ENCODE results near the gene NAXE. TPM values are rescaled to one million over a fixed set of nuclear protein-coding genes. Genes with fewer than 3 reads are reported as not detected.
"Not testable (repeated sequence)": the region's sequence is repeated elsewhere in the genome, so short reads cannot be mapped to it uniquely, and the experiment has no call there.

Gene NAXE
- polyA plus RNA-seq, 4 donors: 64.8 to 105 (median 94.3) TPM

DNA sequence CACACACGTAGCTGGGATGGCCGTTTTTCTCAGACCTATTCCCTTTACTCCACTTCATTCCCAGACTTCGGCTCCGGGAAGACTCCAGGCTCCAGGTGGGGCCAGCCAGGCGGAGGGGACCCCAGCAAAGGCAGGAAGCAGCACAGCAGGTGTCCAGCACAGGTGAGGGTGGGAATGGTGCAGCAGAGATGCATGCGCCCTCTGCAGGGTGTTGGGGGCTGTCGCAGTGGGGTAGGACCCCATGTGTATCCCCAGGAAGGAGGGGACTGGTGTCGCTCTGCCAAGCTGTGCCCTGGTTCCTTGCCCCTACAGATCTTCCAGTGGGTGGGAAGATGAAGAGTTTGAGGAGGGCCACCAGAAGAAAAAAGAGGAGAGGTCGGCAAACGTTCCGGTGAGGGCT lies 6.8 kb upstream of the NAXE start:
- H3K4me1 ChIP-seq (ENCODE audit: control insufficient read depth in 3 of 3, insufficient read depth in 2 of 3, low read depth in 1 of 3, low read length in 2 of 3): no peaks in the 10 kb centered on the region
- H3K36me3 ChIP-seq (ENCODE audit: control insufficient read depth in 3 of 3, insufficient read depth in 2 of 3, low read depth in 1 of 3, low read length in 3 of 3): no peaks in the 10 kb centered on the region
- WGBS, 3 donors: 52 to 60% (median 52%) methylated on average over 11 of the region's 11 CpGs
- H3K27me3 ChIP-seq (ENCODE audit: control insufficient read depth in 3 of 3, insufficient read depth in 3 of 3, low read length in 3 of 3): no peaks in the 10 kb centered on the region
- no peaks in the 10 kb centered on the region for H3K9me3 ChIP-seq (ENCODE audit: control insufficient read depth in 2 of 2, insufficient read depth in 1 of 2, low read depth in 1 of 2, low read length in 1 of 2)
- DNase-seq (peak in 1 of 2 donors; percentile 36), FAIRE-seq (no peak)
- no peak overlapping the region for H3K27ac ChIP-seq (ENCODE audit: low read depth in 1 of 3, low read length in 2 of 3)
- H3K4me3 ChIP-seq (ENCODE audit: low read depth in 1 of 3, low read length in 3 of 3): no peak overlapping the region

- DNase-seq (no peak), FAIRE-seq (no peak)
- H3K36me3 ChIP-seq (ENCODE audit: control insufficient read depth in 3 of 3, insufficient read depth in 2 of 3, low read depth in 1 of 3, low read length in 3 of 3): no peaks in the 10 kb centered on the region
- no peaks in the 10 kb centered on the region for H3K9me3 ChIP-seq (ENCODE audit: control insufficient read depth in 2 of 2, insufficient read depth in 1 of 2, low read depth in 1 of 2, low read length in 1 of 2)
- no peak overlapping the region for H3K4me3 ChIP-seq (ENCODE audit: low read depth in 1 of 3, low read length in 3 of 3)
- H3K27me3 ChIP-seq (ENCODE audit: control insufficient read depth in 3 of 3, insufficient read depth in 3 of 3, low read length in 3 of 3): no peaks in the 10 kb centered on the region
- H3K27ac ChIP-seq (ENCODE audit: low read depth in 1 of 3, low read length in 2 of 3): no peak overlapping the region
- 68 to 80% (median 73%) methylated on average over 4 of the region's 4 CpGs for WGBS, 3 donors
- H3K4me1 ChIP-seq (ENCODE audit: control insufficient read depth in 3 of 3, insufficient read depth in 2 of 3, low read depth in 1 of 3, low read length in 2 of 3): peaks cover 0 to 7% (median 0%) of the 10 kb centered on the region in 3 donors
These were observed 5.3 kb upstream of the NAXE start for GRCh38 chr1:156586323-156586722.

DNA sequence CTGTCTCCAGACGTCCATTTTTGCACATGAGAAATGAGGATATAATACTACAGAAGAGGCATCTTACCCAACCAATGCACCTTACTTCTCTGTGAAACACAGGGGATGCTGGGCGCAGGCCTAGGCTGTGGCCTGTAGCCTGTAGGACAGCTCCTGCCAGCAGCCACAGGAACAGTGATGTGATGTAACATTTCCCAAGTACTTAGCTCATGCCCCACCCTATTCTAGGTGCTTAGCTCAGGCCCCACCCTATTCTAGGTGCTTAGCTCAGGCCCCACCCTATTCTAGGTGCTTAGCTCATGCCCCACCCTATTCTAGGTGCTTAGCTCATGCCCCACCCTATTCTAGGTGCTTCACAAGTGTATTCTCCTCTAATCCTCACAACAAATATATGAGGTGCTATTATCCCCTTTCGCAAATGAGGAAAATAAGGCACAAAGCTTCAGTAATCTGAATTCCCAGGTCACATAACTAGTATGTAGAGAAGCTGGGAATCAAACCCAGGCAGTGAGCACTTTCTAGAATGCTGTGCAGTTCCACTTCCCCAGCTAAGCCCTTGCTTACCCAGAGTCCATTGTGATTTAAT lies 4.6 kb upstream of the NAXE start:
- H3K4me3 ChIP-seq (ENCODE audit: low read depth in 1 of 3, low read length in 3 of 3): no peak overlapping the region
- H3K4me1 ChIP-seq (ENCODE audit: control insufficient read depth in 3 of 3, insufficient read depth in 2 of 3, low read depth in 1 of 3, low read length in 2 of 3): peaks cover 0 to 7% (median 0%) of the 10 kb centered on the region in 3 donors
- WGBS, 3 donors: 92 to 95% (median 93%) methylated on average over 3 of the region's 3 CpGs
- no peak for FAIRE-seq
- no peaks in the 10 kb centered on the region for H3K9me3 ChIP-seq (ENCODE audit: control insufficient read depth in 2 of 2, insufficient read depth in 1 of 2, low read depth in 1 of 2, low read length in 1 of 2)
- no peaks in the 10 kb centered on the region for H3K27me3 ChIP-seq (ENCODE audit: control insufficient read depth in 3 of 3, insufficient read depth in 3 of 3, low read length in 3 of 3)
- no peak overlapping the region for H3K27ac ChIP-seq (ENCODE audit: low read depth in 1 of 3, low read length in 2 of 3)
- DNase-seq: peak in 1 of 2 donors; percentile 54
- no peaks in the 10 kb centered on the region for H3K36me3 ChIP-seq (ENCODE audit: control insufficient read depth in 3 of 3, insufficient read depth in 2 of 3, low read depth in 1 of 3, low read length in 3 of 3)

DNA sequence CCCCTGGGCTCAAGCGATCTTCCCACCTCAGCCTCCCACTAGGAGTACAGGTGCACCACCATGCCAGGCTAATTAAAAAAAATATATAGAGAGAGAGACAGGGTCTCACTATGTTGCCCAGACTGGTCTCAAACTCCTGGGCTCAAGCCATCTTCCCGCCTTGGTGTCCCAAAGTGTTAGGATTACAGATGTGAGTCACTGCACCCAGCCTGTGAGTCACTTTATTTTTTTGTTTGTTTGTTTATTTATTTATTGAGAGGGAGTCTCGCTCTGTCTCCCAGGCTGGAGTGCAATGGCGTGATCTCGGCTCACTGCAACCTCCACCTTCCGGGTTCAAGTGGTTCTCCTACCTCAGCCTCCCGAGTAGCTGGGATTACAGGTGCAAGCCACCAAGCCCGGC lies 3.6 kb upstream of the NAXE start:
- FAIRE-seq; H3K4me3 ChIP-seq (ENCODE audit: low read depth in 1 of 3, low read length in 3 of 3); H3K27ac ChIP-seq (ENCODE audit: low read depth in 1 of 3, low read length in 2 of 3); H3K36me3 ChIP-seq (ENCODE audit: control insufficient read depth in 3 of 3, insufficient read depth in 2 of 3, low read depth in 1 of 3, low read length in 3 of 3); H3K4me1 ChIP-seq (ENCODE audit: control insufficient read depth in 3 of 3, insufficient read depth in 2 of 3, low read depth in 1 of 3, low read length in 2 of 3); DNase-seq; H3K27me3 ChIP-seq (ENCODE audit: control insufficient read depth in 3 of 3, insufficient read depth in 3 of 3, low read length in 3 of 3); H3K9me3 ChIP-seq (ENCODE audit: control insufficient read depth in 2 of 2, insufficient read depth in 1 of 2, low read depth in 1 of 2, low read length in 1 of 2): not testable (repeated sequence)
- 86 to 88% (median 87%) methylated on average over 8 of the region's 8 CpGs for WGBS, 3 donors

GRCh38 chr1:156589546-156589945 lies 2.0 kb upstream of the NAXE start:
- Histone ChIP-seq H3K27me3 (ENCODE audit: control insufficient read depth in 3 of 3, insufficient read depth in 3 of 3, low read length in 3 of 3) (no peaks in the 10 kb centered on the region), H3K9me3 (ENCODE audit: control insufficient read depth in 2 of 2, insufficient read depth in 1 of 2, low read depth in 1 of 2, low read length in 1 of 2) (no peaks in the 10 kb centered on the region), H3K4me1 (ENCODE audit: control insufficient read depth in 3 of 3, insufficient read depth in 2 of 3, low read depth in 1 of 3, low read length in 2 of 3) (peaks cover 0 to 7% (median 0%) of the 10 kb centered on the region in 3 donors), H3K36me3 (ENCODE audit: control insufficient read depth in 3 of 3, insufficient read depth in 2 of 3, low read depth in 1 of 3, low read length in 3 of 3) (peaks cover 0 to 16% (median 0%) of the 10 kb centered on the region in 3 donors), H3K4me3 (ENCODE audit: low read depth in 1 of 3, low read length in 3 of 3) (no peak overlapping the region), H3K27ac (ENCODE audit: low read depth in 1 of 3, low read length in 2 of 3) (no peak overlapping the region)
- 71 to 84% (median 81%) methylated on average over 5 of the region's 5 CpGs for WGBS, 3 donors
- DNase-seq: no peak
- no peak for FAIRE-seq

DNA sequence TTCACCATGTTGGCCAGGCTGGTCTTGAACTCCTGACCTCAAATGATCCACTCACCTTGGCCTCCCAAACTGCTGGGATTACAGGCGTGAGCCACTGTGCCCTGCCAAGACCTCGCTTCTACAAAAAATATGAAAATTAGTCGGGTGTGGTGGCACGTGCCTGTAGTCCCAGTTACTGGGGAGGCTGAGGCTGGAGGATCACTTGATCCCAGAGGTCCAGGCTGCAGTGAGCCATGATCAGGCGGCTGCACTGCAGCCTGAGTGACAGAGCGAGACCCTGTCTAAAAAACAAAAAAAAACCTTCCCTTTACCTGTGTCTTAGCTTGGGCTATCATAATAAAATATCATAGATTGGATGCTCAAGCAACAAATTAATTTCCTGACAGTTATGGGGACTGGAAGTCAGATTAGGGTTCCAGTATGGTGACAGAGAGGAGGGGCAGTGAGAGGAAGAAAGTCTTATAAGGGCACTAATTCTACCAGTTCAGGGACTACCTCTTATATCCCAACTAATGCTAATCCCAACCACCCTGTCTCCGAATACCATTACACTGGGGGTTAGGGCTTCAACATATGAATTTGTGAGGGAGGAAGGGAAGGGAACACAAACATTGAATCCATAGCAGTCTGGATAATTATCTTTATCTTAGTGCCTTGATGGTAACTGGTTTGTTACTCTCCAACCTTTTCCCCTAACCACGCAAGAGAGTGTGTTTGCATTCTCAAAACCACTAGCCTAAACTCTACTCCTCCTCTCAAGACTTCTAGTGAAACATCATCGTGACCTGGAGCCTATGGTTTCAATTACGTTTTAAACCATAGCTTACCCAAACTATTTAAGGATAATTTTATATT lies 1.0 kb upstream of the NAXE start:
- Histone ChIP-seq H3K27ac (ENCODE audit: low read depth in 1 of 3, low read length in 2 of 3) (peak overlapping the region; percentile 82 to 93 (median 90)), H3K9me3 (ENCODE audit: control insufficient read depth in 2 of 2, insufficient read depth in 1 of 2, low read depth in 1 of 2, low read length in 1 of 2) (no peaks in the 10 kb centered on the region), H3K4me1 (ENCODE audit: control insufficient read depth in 3 of 3, insufficient read depth in 2 of 3, low read depth in 1 of 3, low read length in 2 of 3) (peaks cover 0 to 7% (median 0%) of the 10 kb centered on the region in 3 donors), H3K36me3 (ENCODE audit: control insufficient read depth in 3 of 3, insufficient read depth in 2 of 3, low read depth in 1 of 3, low read length in 3 of 3) (peaks cover 0 to 26% (median 0%) of the 10 kb centered on the region in 3 donors), H3K27me3 (ENCODE audit: control insufficient read depth in 3 of 3, insufficient read depth in 3 of 3, low read length in 3 of 3) (no peaks in the 10 kb centered on the region), H3K4me3 (ENCODE audit: low read depth in 1 of 3, low read length in 3 of 3) (peak overlapping the region in 1 of 3 donors; percentile 90)
- DNase-seq (no peak), FAIRE-seq (no peak)
- 80 to 84% (median 81%) methylated on average over 10 of the region's 10 CpGs for WGBS, 3 donors

GRCh38 chr1:156591181-156591431 lies 470 bp upstream of the NAXE start:
- Histone ChIP-seq H3K4me1 (ENCODE audit: control insufficient read depth in 3 of 3, insufficient read depth in 2 of 3, low read depth in 1 of 3, low read length in 2 of 3) (peaks cover 0 to 7% (median 0%) of the 10 kb centered on the region in 3 donors), H3K36me3 (ENCODE audit: control insufficient read depth in 3 of 3, insufficient read depth in 2 of 3, low read depth in 1 of 3, low read length in 3 of 3) (peaks cover 0 to 31% (median 0%) of the 10 kb centered on the region in 3 donors), H3K27me3 (ENCODE audit: control insufficient read depth in 3 of 3, insufficient read depth in 3 of 3, low read length in 3 of 3) (no peaks in the 10 kb centered on the region), H3K4me3 (ENCODE audit: low read depth in 1 of 3, low read length in 3 of 3) (peak overlapping the region in 2 of 3 donors; percentile 71 to 90), H3K27ac (ENCODE audit: low read depth in 1 of 3, low read length in 2 of 3) (peak overlapping the region; percentile 82 to 93 (median 90)), H3K9me3 (ENCODE audit: control insufficient read depth in 2 of 2, insufficient read depth in 1 of 2, low read depth in 1 of 2, low read length in 1 of 2) (no peaks in the 10 kb centered on the region)
- peak in 1 of 2 donors; percentile 34 for DNase-seq
- no peak for FAIRE-seq
- WGBS, 3 donors: 3 to 21% (median 3%) methylated on average over 6 of the region's 6 CpGs

- Histone ChIP-seq H3K9me3 (ENCODE audit: control insufficient read depth in 2 of 2, insufficient read depth in 1 of 2, low read depth in 1 of 2, low read length in 1 of 2) (no peaks in the 10 kb centered on the region), H3K4me3 (ENCODE audit: low read depth in 1 of 3, low read length in 3 of 3) (peak overlapping the region; percentile 69 to 90 (median 71)), H3K4me1 (ENCODE audit: control insufficient read depth in 3 of 3, insufficient read depth in 2 of 3, low read depth in 1 of 3, low read length in 2 of 3) (peaks cover 0 to 7% (median 0%) of the 10 kb centered on the region in 3 donors), H3K36me3 (ENCODE audit: control insufficient read depth in 3 of 3, insufficient read depth in 2 of 3, low read depth in 1 of 3, low read length in 3 of 3) (peaks cover 0 to 39% (median 2%) of the 10 kb centered on the region in 3 donors), H3K27ac (ENCODE audit: low read depth in 1 of 3, low read length in 2 of 3) (peak overlapping the region; percentile 38 to 75 (median 61)), H3K27me3 (ENCODE audit: control insufficient read depth in 3 of 3, insufficient read depth in 3 of 3, low read length in 3 of 3) (no peaks in the 10 kb centered on the region)
- 36 to 45% (median 37%) methylated on average over 16 of the region's 16 CpGs for WGBS, 3 donors
- DNase-seq: no peak
- no peak for FAIRE-seq
These were observed 758 bp downstream of the NAXE start for GRCh38 chr1:156592158-156592909.
